ENCODE data around the gene ADAMTS12. TPM values are rescaled to one million over a fixed set of nuclear protein-coding genes. Genes with fewer than 3 reads are reported as not detected.

ADAMTS12 gene
- total RNA-seq, 1 experiment from 2014 or later = 0.05 TPM

GRCh38 chr5:33629999-33630398 lies 261.8 kb downstream of the ADAMTS12 start:
- no peaks in the 10 kb centered on the region for H3K36me3 ChIP-seq (ENCODE audit: control insufficient read depth in 1 of 2, insufficient read depth in 2 of 2, low read length in 2 of 2)
- TF ChIP-seq ELF1 (IDR thresholded peaks at IDR 0.05; ENCODE audit: borderline replicate concordance, low read depth) (no peak), REST (IDR thresholded peaks at IDR 0.05; ENCODE audit: low read depth) (no peak), CBX3 (IDR thresholded peaks at IDR 0.05; ENCODE audit: low read depth) (no peak), SIN3A (IDR thresholded peaks at IDR 0.05; ENCODE audit: low read depth) (no peak), RAD21 (IDR thresholded peaks at IDR 0.05; ENCODE audit: low read depth) (no peak), CEBPB (IDR thresholded peaks at IDR 0.05; ENCODE audit: low read depth) (no peak), JUND (IDR thresholded peaks at IDR 0.05) (no peak), EGR1 (IDR thresholded peaks at IDR 0.05; ENCODE audit: low read depth) (no peak)
- TF ChIP-seq, protein P1, sequence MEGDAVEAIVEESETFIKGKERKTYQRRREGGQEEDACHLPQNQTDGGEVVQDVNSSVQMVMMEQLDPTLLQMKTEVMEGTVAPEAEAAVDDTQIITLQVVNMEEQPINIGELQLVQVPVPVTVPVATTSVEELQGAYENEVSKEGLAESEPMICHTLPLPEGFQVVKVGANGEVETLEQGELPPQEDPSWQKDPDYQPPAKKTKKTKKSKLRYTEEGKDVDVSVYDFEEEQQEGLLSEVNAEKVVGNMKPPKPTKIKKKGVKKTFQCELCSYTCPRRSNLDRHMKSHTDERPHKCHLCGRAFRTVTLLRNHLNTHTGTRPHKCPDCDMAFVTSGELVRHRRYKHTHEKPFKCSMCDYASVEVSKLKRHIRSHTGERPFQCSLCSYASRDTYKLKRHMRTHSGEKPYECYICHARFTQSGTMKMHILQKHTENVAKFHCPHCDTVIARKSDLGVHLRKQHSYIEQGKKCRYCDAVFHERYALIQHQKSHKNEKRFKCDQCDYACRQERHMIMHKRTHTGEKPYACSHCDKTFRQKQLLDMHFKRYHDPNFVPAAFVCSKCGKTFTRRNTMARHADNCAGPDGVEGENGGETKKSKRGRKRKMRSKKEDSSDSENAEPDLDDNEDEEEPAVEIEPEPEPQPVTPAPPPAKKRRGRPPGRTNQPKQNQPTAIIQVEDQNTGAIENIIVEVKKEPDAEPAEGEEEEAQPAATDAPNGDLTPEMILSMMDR (IDR thresholded peaks at IDR 0.05 in 2 of 3, conservative IDR thresholded peaks at IDR 0.05 in 1 of 3; ENCODE audit: borderline replicate concordance in 1 of 3, insufficient read depth in 1 of 3, low read depth in 2 of 3, low read length in 2 of 3) = no peak
- no peak for DNase-seq (ENCODE audit: low read depth, low spot score)
- intact Hi-C loops (cut with micrococcal nuclease) = no loop called here
- ChIA-PET CTCF (no interaction called here), POLR2A (no interaction called here), RAD21 (ENCODE audit: low non-redundant PET in 1 of 2, low total read pairs in 2 of 2, uncharacterized antibody in 2 of 2, unreplicated experiment in 2 of 2) (no interaction called here)
- no peaks in the 10 kb centered on the region for H3K4me1 ChIP-seq (ENCODE audit: control insufficient read depth in 1 of 2, insufficient read depth in 2 of 2, low read length in 2 of 2)
- no peak for ATAC-seq
- no peaks in the 10 kb centered on the region for H3K9me3 ChIP-seq (ENCODE audit: control insufficient read depth in 1 of 2, insufficient read depth in 1 of 2, low read depth in 1 of 2, low read length in 2 of 2)
- no peaks in the 10 kb centered on the region for H3K79me2 ChIP-seq (ENCODE audit: insufficient read depth, low read length)
- no peak overlapping the region for H3K4me3 ChIP-seq (replicated peaks in 1 of 2; ENCODE audit: low read depth in 1 of 2, low read length in 2 of 2)
- H2AFZ ChIP-seq (ENCODE audit: low read depth, low read length, poor library complexity, severe bottlenecking) = no peak overlapping the region
- no TSS peak for BruUV-seq (replicated peaks)
- no peak overlapping the region for H3K4me2 ChIP-seq (ENCODE audit: low read length)
- peaks cover 59% of the 10 kb centered on the region for H3K27me3 ChIP-seq (ENCODE audit: insufficient read depth, low read length)
- H3K9ac ChIP-seq (ENCODE audit: low read length) = no peak overlapping the region
- no peak overlapping the region for H3K27ac ChIP-seq (ENCODE audit: low read depth, low read length)
- H4K20me1 ChIP-seq (ENCODE audit: insufficient read depth) = no peaks in the 10 kb centered on the region
- no peaks in the 10 kb centered on the region for H3K9me2 ChIP-seq (ENCODE audit: insufficient read depth)

All from HCT116 (cell line).